ENCODE results near the gene AQP12B. TPM values are rescaled to one million over a fixed set of nuclear protein-coding genes. Genes with fewer than 3 reads are reported as not detected.

Gene AQP12B
- total and polyA plus RNA-seq, 4 experiments from 2014 or later: not detected

DNA sequence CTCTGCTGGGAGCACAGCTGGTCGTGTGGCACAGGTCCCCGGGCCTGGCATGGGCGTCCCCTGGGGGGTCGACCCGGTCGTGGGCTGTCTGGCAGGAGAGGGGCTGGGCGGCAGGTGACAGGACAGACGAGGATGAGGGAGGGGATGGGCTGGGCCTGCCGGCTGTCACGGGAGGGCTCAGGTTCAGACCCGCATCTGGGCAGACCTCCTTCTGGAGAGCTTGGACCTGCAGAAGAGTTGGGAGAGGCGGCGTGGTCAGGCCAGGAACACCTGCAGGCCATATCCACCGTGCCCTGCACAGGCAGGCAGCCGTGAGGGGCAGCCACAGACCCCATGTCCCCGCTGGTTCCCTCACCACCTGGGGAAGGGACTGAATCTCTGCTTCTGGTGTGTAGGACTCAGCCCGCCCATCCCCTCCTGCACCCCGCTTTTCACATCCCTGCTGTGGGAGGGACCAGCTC, 34.5 kb upstream of the AQP12B start:
- intact Hi-C loops (cut with micrococcal nuclease): no loop called here
- H3K4me3 ChIP-seq (ENCODE audit: low read length in 2 of 2): no peak overlapping the region
- POLR2A ChIA-PET (ENCODE audit: partially characterized antibody): no interaction called here
- Mint-ChIP-seq H3K4me3 (no peak overlapping the region), H3K27me3 (peaks cover 0 to 4% of the 10 kb centered on the region in 2 donors), H3K36me3 (no peaks in the 10 kb centered on the region), H3K27ac (no peak overlapping the region), H3K9me3 (no peaks in the 10 kb centered on the region), H3K4me1 (no peaks in the 10 kb centered on the region)
- H3K4me1 ChIP-seq (ENCODE audit: insufficient read depth, low read length): no peaks in the 10 kb centered on the region
- no peaks in the 10 kb centered on the region for H3K9me3 ChIP-seq (ENCODE audit: control insufficient read depth in 1 of 2, low read length in 2 of 2)
- no peaks in the 10 kb centered on the region for H3K36me3 ChIP-seq (ENCODE audit: insufficient read depth, low read length)
- no peaks in the 10 kb centered on the region for H3K27me3 ChIP-seq (ENCODE audit: insufficient read depth, low read length)
- H3K27ac ChIP-seq (ENCODE audit: low read depth, low read length): no peak overlapping the region
- CTCF ChIA-PET (ENCODE audit: partially characterized antibody): no interaction called here
- DNase-seq: no peak

DNA sequence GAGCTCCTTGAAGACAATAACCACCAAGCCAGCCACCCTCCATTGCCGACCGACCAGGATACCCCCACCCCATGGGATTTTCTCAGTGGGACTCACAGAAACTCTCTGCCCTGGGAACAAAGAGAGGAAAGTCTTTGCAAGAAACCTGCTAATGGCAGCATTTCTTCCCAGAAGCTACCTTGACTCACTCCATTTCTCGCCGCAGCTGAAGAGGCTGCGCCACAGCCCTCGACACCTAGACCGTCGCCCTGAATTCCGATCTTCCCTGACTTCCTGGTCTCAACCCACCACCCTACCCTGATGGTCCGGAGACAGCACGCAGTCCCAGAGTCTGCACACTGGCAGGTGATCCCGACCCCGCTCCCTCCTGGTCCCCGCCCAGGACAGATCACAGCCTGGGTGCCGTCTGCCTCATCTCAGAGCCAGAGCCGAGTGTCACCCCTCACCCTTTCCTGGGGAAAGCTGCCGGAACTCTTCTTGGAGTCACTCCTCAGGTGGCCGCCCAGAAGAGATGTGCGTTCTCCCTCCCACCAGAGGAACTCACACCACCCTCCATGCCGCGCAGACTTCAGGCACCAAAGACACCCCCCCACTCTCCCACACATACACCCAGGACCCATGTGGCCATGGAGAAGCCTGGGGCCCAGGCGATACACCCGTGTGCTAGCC, 33.6 kb upstream of the AQP12B start:
- ChIA-PET CTCF (ENCODE audit: partially characterized antibody) (no interaction called here), POLR2A (ENCODE audit: partially characterized antibody) (no interaction called here)
- H3K4me3 ChIP-seq (ENCODE audit: low read length in 2 of 2): no peak overlapping the region
- H3K4me3 Mint-ChIP-seq: no peak overlapping the region
- no peak for DNase-seq
- H3K27me3 Mint-ChIP-seq: peaks cover 0 to 4% of the 10 kb centered on the region in 2 donors
- H3K9me3 Mint-ChIP-seq: no peaks in the 10 kb centered on the region
- peak overlapping the region in 1 of 7 donors; percentile 30 for H3K27ac Mint-ChIP-seq
- H3K27me3 ChIP-seq (ENCODE audit: insufficient read depth, low read length): no peaks in the 10 kb centered on the region
- no peaks in the 10 kb centered on the region for H3K9me3 ChIP-seq (ENCODE audit: control insufficient read depth in 1 of 2, low read length in 2 of 2)
- intact Hi-C loops (cut with micrococcal nuclease): no loop called here
- H3K36me3 Mint-ChIP-seq: no peaks in the 10 kb centered on the region
- no peaks in the 10 kb centered on the region for H3K4me1 ChIP-seq (ENCODE audit: insufficient read depth, low read length)
- no peaks in the 10 kb centered on the region for H3K36me3 ChIP-seq (ENCODE audit: insufficient read depth, low read length)
- H3K4me1 Mint-ChIP-seq: no peaks in the 10 kb centered on the region
- no peak overlapping the region for H3K27ac ChIP-seq (ENCODE audit: low read depth, low read length)

DNA sequence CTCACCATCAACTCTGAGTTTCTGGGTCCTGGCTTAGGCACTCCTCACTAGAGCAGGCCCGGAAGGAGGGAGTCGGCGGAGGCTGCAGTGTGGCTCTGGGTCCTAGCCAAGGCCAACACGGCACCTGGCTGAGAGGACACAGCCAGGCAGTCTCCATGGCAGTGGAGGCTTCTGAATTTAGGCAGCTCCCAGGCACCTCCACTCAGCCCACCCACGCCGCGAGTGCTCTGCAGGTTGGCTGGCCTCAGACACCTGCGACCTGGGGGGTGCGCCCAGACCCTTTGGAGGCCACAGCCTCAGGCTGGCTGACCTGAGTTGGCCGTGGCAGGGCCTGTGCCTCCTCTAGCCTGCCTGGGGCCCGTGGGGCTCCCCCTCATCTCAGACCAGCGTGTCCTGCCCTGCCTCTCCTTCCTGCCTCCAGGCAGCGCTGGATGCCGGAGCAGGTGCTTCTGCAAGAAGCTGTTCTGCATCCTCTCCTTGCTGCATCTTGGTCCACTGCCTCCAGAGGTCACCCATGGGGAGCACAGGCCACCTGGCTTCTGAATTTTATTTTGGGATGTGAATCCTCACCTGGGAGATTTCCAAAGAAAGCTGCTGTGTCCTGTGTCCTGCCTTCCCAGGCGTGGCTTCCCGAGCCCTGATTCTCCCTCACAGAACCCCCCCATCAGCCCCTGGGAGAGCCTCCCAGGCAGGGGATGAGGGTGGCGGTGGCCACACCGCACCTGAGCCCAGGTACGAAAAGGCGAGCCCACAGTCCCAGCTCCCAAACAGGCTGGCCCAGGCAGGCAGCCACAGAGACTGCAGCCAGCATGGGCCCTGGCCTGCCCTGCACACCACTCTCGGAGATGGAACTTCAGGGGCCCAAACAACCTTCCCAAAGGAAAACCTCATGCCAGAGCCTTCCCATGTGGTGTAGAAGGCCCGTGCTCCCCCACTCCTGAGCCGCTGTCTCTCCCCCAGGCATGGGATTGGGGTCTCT, 32.4 kb upstream of the AQP12B start:
- Mint-ChIP-seq H3K4me3 (no peak overlapping the region), H3K4me1 (no peaks in the 10 kb centered on the region), H3K9me3 (no peaks in the 10 kb centered on the region), H3K36me3 (no peaks in the 10 kb centered on the region), H3K27me3 (peaks cover 0 to 1% of the 10 kb centered on the region in 2 donors), H3K27ac (no peak overlapping the region)
- H3K4me1 ChIP-seq (ENCODE audit: insufficient read depth, low read length): no peaks in the 10 kb centered on the region
- ChIA-PET POLR2A (ENCODE audit: partially characterized antibody) (no interaction called here), CTCF (ENCODE audit: partially characterized antibody) (no interaction called here)
- H3K36me3 ChIP-seq (ENCODE audit: insufficient read depth, low read length): no peaks in the 10 kb centered on the region
- no peaks in the 10 kb centered on the region for H3K27me3 ChIP-seq (ENCODE audit: insufficient read depth, low read length)
- DNase-seq: no peak
- no peaks in the 10 kb centered on the region for H3K9me3 ChIP-seq (ENCODE audit: control insufficient read depth in 1 of 2, low read length in 2 of 2)
- H3K27ac ChIP-seq (ENCODE audit: low read depth, low read length): no peak overlapping the region
- intact Hi-C loops (cut with micrococcal nuclease): no loop called here
- no peak overlapping the region for H3K4me3 ChIP-seq (ENCODE audit: low read length in 2 of 2)

DNA sequence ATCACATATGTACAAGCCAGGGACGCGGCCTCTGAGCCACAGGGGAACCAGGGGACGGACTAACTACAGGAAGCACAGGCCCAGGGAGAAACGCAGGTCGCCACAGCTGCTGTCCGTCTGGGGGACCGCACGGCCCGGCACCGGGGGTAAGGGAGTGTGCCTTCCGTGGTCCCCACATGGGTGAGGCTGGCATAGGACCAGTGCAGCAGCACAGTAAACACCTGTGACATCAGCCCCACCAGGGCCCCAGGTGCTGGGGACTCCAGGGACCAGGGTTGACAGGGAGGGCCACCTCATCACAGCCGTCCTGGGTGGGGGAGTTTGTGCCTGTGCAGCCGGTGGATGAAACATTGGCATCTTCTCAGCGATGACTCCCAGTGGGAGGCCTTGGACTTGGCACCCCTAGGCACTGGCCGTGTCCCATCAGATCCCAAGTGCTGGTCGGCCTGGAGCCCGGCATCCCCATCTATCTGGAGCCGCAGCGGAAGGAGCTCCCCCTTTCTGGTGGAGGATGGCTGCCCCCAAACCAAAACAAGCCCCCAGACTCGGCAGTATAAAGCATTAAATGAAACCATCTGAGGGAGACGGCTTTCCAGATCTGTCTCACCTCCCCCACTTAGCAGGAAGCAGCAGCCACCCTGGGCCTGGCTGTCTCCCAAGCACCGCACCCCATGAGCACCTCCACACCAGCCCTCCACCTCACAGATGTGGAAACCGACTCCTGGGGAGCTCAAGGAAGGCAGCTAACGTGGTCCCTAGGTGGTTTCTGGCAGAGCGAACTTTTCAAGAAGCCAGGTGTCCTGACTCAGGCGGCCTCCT, 31.5 kb upstream of the AQP12B start:
- CTCF ChIA-PET (ENCODE audit: partially characterized antibody): no interaction called here
- POLR2A ChIA-PET (ENCODE audit: partially characterized antibody): no interaction called here
- intact Hi-C loops (cut with micrococcal nuclease): no loop called here
- no peak overlapping the region for H3K4me3 ChIP-seq (ENCODE audit: low read length in 2 of 2)
- H3K36me3 ChIP-seq (ENCODE audit: insufficient read depth, low read length): no peaks in the 10 kb centered on the region
- Mint-ChIP-seq H3K9me3 (no peaks in the 10 kb centered on the region), H3K4me3 (no peak overlapping the region), H3K4me1 (no peaks in the 10 kb centered on the region), H3K27ac (no peak overlapping the region), H3K36me3 (no peaks in the 10 kb centered on the region), H3K27me3 (peaks cover 0 to 6% of the 10 kb centered on the region in 2 donors)
- H3K4me1 ChIP-seq (ENCODE audit: insufficient read depth, low read length): no peaks in the 10 kb centered on the region
- no peak overlapping the region for H3K27ac ChIP-seq (ENCODE audit: low read depth, low read length)
- no peaks in the 10 kb centered on the region for H3K9me3 ChIP-seq (ENCODE audit: control insufficient read depth in 1 of 2, low read length in 2 of 2)
- DNase-seq: no peak
- H3K27me3 ChIP-seq (ENCODE audit: insufficient read depth, low read length): no peaks in the 10 kb centered on the region

DNA sequence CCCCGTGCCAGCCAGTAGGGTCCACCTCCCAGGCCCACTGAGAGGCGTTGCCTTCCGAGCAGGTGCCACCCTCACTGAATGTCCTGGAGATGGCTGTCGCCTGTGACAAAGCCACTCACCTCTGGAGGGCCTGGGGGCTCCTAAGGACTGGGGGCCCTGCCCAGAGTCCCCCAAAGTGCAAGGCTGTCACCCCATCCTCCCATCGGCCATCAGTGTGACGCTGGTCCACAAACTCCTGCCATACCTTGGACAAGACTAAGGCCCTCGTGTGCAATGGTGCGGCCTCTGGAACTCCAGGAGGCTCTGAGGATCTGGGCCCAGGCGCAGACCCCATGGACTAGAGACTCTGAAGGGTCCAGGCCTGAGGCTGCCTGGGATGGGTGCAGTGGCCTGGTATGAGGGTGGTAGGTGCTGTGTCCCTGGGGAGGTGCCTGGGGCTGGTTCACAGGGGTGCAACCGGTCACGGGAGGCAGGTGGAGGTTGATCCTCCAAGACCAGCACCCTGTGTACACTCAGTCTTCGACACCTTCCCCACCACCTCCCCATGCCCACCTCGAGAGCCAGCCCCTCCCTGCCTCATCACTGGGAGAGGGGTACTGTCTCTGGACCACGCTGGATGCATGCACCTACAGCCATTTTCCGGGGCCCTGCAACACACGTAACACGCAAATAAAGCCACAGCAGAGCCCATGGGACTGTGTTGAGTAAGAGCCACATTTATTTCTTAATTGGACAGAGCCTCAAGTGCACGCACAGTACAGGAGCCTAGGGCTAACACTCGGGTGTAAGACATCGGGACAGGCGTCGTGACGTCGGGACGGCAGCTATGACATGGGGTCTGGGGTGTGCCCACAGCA, 30.6 kb upstream of the AQP12B start:
- no peak overlapping the region for H3K27ac ChIP-seq (ENCODE audit: low read depth, low read length)
- DNase-seq: no peak
- Mint-ChIP-seq H3K4me3 (no peak overlapping the region), H3K27ac (no peak overlapping the region), H3K4me1 (no peaks in the 10 kb centered on the region), H3K27me3 (peaks cover 0 to 9% of the 10 kb centered on the region in 2 donors), H3K9me3 (no peaks in the 10 kb centered on the region), H3K36me3 (no peaks in the 10 kb centered on the region)
- H3K27me3 ChIP-seq (ENCODE audit: insufficient read depth, low read length): no peaks in the 10 kb centered on the region
- intact Hi-C loops (cut with micrococcal nuclease): no loop called here
- H3K36me3 ChIP-seq (ENCODE audit: insufficient read depth, low read length): no peaks in the 10 kb centered on the region
- ChIA-PET POLR2A (ENCODE audit: partially characterized antibody) (no interaction called here), CTCF (ENCODE audit: partially characterized antibody) (no interaction called here)
- no peaks in the 10 kb centered on the region for H3K9me3 ChIP-seq (ENCODE audit: control insufficient read depth in 1 of 2, low read length in 2 of 2)
- H3K4me1 ChIP-seq (ENCODE audit: insufficient read depth, low read length): no peaks in the 10 kb centered on the region
- H3K4me3 ChIP-seq (ENCODE audit: low read length in 2 of 2): no peak overlapping the region

DNA sequence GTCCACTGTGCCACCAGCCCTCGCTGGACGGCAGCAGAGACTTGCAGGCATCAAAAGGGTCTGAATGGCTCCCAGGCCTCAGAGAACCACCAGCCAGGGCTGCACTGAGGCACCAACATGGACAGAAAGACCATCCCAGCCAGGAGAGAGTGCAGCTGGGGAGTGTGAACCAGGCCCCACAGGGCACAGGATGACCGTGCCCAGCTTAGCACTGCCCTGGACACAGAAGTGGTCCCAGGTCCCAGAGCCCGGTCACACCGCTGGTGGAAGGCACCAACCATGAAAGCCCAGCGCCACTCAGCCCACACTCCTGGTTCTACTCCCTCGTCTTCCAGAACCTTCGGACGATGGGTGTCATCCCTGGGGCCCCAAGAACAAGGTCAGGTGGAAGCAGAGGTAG, 29.4 kb upstream of the AQP12B start:
- Mint-ChIP-seq H3K27me3 (peaks cover 0 to 10% of the 10 kb centered on the region in 2 donors), H3K4me1 (no peaks in the 10 kb centered on the region), H3K9me3 (no peaks in the 10 kb centered on the region), H3K4me3 (no peak overlapping the region), H3K27ac (no peak overlapping the region), H3K36me3 (no peaks in the 10 kb centered on the region)
- ChIA-PET POLR2A (ENCODE audit: partially characterized antibody) (no interaction called here), CTCF (ENCODE audit: partially characterized antibody) (no interaction called here)
- Histone ChIP-seq H3K36me3 (ENCODE audit: insufficient read depth, low read length) (no peaks in the 10 kb centered on the region), H3K27me3 (ENCODE audit: insufficient read depth, low read length) (no peaks in the 10 kb centered on the region), H3K4me1 (ENCODE audit: insufficient read depth, low read length) (no peaks in the 10 kb centered on the region), H3K27ac (ENCODE audit: low read depth, low read length) (no peak overlapping the region), H3K4me3 (ENCODE audit: low read length in 2 of 2) (no peak overlapping the region), H3K9me3 (ENCODE audit: control insufficient read depth in 1 of 2, low read length in 2 of 2) (no peaks in the 10 kb centered on the region)
- no peak for DNase-seq
- intact Hi-C loops (cut with micrococcal nuclease): no loop called here

Measured in CD4-positive, alpha-beta memory T cell (primary cell).